ENCODE measurements around the gene RAB3IL1. TPM values are rescaled to one million over a fixed set of nuclear protein-coding genes. Genes with fewer than 3 reads are reported as not detected.
A peak's percentile ranks its signal among the peaks of the same experiment; 100 is the strongest.
"Not testable (repeated sequence)": the region's sequence is repeated elsewhere in the genome, so short reads cannot be mapped to it uniquely, and the experiment has no call there.

RAB3IL1 gene
- total RNA-seq, 1 experiment from 2014 or later: 3.0 TPM

DNA sequence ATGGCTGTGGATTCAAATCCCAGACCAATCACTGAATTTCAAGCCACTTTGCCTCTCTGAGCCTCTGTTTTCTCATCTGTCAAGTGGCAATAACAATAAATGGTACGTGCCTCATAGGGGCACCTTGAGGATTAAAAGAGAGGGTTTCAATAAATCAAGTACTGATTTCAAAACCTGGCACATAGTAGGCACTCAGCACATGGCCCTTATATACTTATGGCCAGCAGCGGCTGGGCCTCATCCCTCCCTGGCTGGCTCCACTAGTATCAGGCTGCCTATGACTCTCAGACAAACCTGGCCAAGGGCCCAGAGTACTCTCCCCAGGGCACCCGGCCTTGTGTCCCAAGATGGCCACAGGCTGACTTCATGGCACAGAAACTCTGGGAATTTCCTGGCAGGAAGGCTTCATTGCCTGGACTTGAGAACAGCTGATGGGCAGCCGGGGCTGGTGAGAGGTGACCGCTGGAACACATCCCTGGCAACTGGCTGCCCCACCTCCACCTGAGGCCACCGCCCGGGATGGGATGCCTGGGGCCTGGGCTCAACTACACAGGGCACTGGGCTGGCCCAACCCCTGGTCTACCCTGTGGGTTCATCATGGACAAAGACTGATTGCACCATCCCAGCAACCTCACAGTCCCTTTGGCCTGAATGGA is 29.4 kb downstream of the RAB3IL1 start:
- no peaks in the 10 kb centered on the region for H3K27me3 ChIP-seq (replicated peaks)
- peak; percentile 75 to 86 for DNase-seq (ENCODE audit: low read depth in 1 of 2, low spot score in 2 of 2)
- no peak overlapping the region for H3K4me3 ChIP-seq
- H3K4me1 ChIP-seq (replicated peaks): peaks cover 42% of the 10 kb centered on the region
- H3K36me3 ChIP-seq: peaks cover 75% of the 10 kb centered on the region
- H3K9me3 ChIP-seq (replicated peaks): peaks cover 6% of the 10 kb centered on the region
- peak overlapping the region; percentile 33 for H3K27ac ChIP-seq

DNA sequence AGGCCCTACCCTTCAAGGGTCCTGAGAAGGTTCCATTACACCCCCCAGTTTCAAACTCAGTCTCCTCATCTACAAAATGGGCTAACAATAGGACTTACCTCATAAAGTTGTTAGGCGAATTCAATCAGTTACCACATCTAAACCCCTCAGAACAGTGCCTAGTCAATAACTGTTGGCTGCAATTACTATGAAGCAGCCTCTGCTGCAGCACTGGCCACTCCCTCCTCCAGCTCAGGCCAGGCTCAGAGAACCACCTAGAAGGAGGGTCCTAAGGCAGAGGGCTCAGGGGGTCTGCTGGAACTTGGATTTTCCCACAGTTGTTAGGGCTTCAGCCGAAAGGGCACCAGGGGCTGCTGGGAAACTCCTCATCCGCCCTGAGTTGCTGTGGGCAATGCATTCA is 30.7 kb downstream of the RAB3IL1 start:
- no peak for DNase-seq (ENCODE audit: low read depth in 1 of 2, low spot score in 2 of 2)
- Histone ChIP-seq H3K4me3 (no peak overlapping the region), H3K36me3 (peaks cover 83% of the 10 kb centered on the region), H3K27ac (no peak overlapping the region), H3K27me3 (replicated peaks) (no peaks in the 10 kb centered on the region), H3K4me1 (replicated peaks) (peaks cover 49% of the 10 kb centered on the region), H3K9me3 (replicated peaks) (peaks cover 6% of the 10 kb centered on the region)

DNA sequence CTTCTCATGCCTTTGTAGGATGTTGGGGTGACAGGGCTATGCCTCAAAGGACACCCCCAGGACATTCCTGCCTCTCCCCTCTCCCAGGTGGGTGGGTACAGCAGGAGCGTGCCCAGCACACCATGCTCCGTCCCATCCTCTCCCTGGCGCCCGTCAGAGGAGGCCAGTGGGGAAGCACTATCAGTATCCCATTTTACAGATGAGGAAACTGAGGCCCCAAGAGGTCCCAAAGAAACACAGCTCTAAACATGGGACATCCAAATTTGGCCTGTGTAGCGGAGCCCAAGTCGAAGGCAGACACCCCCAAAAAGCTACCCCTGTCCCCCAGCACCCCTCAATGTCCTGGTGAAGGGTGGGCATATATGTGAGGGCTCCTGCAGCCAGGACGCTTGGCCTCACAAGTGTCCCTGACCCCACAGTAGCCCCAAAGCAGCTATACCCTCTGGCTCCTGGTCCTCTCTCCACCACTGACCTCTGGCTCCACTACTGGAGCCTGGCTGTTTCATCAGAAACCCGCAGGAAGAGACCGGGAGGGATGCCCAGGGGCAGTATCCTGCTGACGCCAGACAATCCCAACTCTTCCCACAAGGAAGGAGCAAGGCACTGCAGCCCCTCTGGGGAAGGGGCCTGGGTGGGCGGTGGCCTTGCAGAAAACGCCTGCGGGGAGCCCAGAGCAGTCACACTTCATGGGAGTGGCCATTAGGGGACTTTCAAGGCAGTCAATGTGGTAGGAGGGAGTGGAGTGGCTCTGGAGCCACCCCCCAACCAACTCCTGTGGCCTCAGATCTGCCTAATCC is 31.4 kb downstream of the RAB3IL1 start:
- Histone ChIP-seq H3K4me3 (no peak overlapping the region), H3K27me3 (replicated peaks) (no peaks in the 10 kb centered on the region), H3K27ac (no peak overlapping the region), H3K36me3 (peaks cover 82% of the 10 kb centered on the region), H3K9me3 (replicated peaks) (peaks cover 6% of the 10 kb centered on the region), H3K4me1 (replicated peaks) (peaks cover 53% of the 10 kb centered on the region)
- no peak for DNase-seq (ENCODE audit: low read depth in 1 of 2, low spot score in 2 of 2)

DNA sequence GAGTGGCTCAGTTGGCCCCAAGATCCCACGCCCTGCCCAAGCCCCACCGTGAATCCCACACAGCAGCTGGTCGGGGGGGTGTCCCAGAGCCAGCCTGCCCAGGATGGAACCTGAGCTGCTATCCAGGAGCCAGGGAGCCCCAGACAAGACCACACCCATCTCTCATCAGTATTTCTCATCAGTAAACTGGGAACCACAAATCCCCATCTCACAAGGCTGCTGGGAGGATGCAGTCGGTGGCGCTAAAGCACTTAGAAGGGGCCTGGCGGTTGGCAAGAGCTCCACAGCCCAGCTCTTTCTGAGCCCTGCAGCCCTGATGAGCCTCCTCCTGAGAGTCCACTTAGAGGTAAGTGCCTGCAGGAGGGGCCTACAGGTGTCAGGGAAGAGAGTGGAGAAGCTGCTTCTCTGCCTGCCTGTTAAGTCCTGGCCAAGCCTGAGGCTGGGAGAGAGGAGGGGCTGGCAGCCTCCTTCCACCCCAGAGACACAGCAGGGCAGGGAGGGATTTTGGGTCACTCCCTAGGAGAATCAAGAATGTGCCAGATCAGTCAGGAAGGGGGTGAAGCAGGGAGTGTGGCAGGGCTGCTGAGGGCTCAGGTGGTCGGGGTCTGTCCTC is 32.1 kb downstream of the RAB3IL1 start:
- H3K27ac ChIP-seq: no peak overlapping the region
- H3K4me3 ChIP-seq: no peak overlapping the region
- peaks cover 6% of the 10 kb centered on the region for H3K9me3 ChIP-seq (replicated peaks)
- DNase-seq (ENCODE audit: low read depth in 1 of 2, low spot score in 2 of 2): no peak
- H3K36me3 ChIP-seq: peaks cover 78% of the 10 kb centered on the region
- no peaks in the 10 kb centered on the region for H3K27me3 ChIP-seq (replicated peaks)
- peaks cover 49% of the 10 kb centered on the region for H3K4me1 ChIP-seq (replicated peaks)

DNA sequence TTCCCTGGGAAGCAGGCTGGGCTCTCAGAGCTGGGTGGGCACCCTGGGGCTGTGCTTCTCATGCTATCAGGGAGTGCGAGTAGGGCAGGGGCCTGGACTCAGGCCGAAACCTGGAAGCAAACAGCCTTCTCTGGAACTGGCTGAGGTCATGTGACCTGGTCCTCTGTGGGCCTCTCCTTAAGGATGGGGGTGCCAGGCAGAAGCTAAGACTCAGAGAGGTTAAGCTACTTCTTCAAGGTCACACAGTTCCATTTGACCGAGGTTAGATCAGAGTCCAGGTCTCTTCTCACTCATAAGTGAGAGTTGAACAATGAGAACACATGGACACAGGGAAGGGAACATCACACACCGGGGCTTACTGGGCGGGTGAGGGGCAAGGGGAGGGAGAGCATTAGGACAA is 33.4 kb downstream of the RAB3IL1 start:
- Histone ChIP-seq H3K9me3 (replicated peaks) (peaks cover 6% of the 10 kb centered on the region), H3K4me1 (replicated peaks) (peaks cover 38% of the 10 kb centered on the region), H3K27me3 (replicated peaks) (no peaks in the 10 kb centered on the region), H3K27ac (no peak overlapping the region), H3K36me3 (peaks cover 77% of the 10 kb centered on the region), H3K4me3 (no peak overlapping the region)
- DNase-seq (ENCODE audit: low read depth in 1 of 2, low spot score in 2 of 2): no peak

DNA sequence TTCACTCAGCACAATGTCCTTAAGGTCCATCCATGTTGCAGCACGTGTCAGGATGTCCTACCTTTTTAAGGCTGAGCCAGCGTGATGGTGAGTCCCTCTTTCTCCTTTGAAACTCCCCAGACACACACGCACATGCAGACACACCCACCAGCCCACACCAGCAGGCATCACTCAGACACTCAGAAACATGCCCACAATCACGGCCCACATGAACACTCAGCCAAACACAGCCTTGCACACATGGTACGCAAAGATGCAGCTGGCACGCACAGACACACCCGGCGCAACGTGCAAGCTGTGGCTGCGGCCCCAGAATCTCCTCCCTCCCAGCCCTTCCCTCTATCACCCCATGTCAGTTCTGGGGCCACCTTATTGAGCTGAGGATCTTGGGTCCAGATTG is 34.0 kb downstream of the RAB3IL1 start:
- no peak for DNase-seq (ENCODE audit: low read depth in 1 of 2, low spot score in 2 of 2)
- Histone ChIP-seq H3K36me3 (peaks cover 77% of the 10 kb centered on the region), H3K4me1 (replicated peaks) (peaks cover 32% of the 10 kb centered on the region), H3K27ac (no peak overlapping the region), H3K4me3 (no peak overlapping the region), H3K27me3 (replicated peaks) (no peaks in the 10 kb centered on the region), H3K9me3 (replicated peaks) (peaks cover 6% of the 10 kb centered on the region)

DNA sequence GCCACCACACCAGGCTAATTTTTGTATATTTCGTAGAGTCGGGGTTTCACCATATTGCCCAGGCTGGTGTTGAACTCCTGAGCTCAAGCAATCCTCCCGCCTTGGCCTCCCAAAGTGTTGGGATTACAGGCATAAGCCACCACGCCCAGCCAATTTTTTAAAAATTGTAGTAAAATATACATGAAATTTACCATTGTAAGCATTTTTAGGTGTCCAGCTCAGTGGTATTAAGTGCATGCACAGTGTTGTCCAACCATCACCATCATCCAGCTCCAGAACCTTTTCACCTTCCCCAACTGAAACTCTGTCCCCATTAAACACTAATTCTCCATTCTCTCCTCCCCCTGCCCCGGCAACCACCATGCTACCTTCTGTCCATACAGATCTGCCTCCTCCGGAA is 34.5 kb downstream of the RAB3IL1 start:
- Histone ChIP-seq H3K9me3 (replicated peaks) (peaks cover 6% of the 10 kb centered on the region), H3K27ac (no peak overlapping the region), H3K27me3 (replicated peaks) (no peaks in the 10 kb centered on the region), H3K4me1 (replicated peaks) (peaks cover 28% of the 10 kb centered on the region), H3K4me3 (no peak overlapping the region), H3K36me3 (peaks cover 79% of the 10 kb centered on the region)
- no peak for DNase-seq (ENCODE audit: low read depth in 1 of 2, low spot score in 2 of 2)

DNA sequence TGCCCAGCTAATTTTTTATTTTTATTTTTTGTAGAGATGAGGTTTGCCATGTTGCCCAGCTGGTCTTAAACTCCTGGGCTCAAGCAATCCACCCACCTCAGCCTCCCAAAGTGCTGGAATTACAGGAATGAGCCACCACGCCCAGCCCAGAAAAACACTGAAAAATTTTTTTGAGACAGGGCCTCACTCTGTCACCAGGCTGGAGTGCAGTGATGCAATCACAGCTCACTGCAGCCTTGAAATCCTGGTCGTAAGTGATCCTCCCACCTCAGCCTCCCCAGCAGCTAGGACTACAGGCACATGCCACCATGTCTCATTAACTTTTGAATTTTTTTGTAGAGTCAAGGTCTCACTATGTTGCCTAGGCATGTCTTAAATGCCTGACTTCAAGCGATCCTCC is 35.1 kb downstream of the RAB3IL1 start:
- Histone ChIP-seq H3K36me3 (peaks cover 80% of the 10 kb centered on the region), H3K27ac (peak overlapping the region; percentile 40; the same call in 1 of the 2 replicates), H3K4me1 (replicated peaks) (peaks cover 22% of the 10 kb centered on the region)
- H3K4me3 ChIP-seq; H3K27me3 ChIP-seq (replicated peaks); H3K9me3 ChIP-seq (replicated peaks): not testable (repeated sequence)
- peak in 1 of 2 experiments; percentile 35 for DNase-seq (ENCODE audit: low read depth in 1 of 2, low spot score in 2 of 2)

DNA sequence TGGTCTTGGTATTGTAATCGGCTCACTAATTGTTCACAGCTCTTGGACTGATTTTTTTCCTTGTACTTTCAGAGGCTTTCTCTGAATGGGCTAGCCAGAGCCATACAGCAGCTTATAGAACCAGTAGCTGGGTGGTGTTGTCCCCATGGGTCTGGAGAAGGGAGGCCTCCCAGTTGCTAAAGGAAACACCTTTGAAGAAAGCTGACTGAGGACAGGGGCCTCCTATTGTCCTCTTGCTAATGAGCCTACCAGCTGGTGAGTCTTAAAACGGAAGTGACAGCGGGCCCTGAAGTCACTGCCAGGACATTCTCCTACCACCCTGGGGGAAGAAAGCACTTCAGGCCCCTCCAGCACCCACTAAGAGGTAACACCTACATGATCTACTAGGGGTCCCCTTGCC is 36.0 kb downstream of the RAB3IL1 start:
- peaks cover 21% of the 10 kb centered on the region for H3K4me1 ChIP-seq (replicated peaks)
- H3K9me3 ChIP-seq (replicated peaks): no peaks in the 10 kb centered on the region
- peak in 1 of 2 experiments; percentile 49 for DNase-seq (ENCODE audit: low read depth in 1 of 2, low spot score in 2 of 2)
- peak overlapping the region; percentile 40 for H3K27ac ChIP-seq
- peaks cover 78% of the 10 kb centered on the region for H3K36me3 ChIP-seq
- no peaks in the 10 kb centered on the region for H3K27me3 ChIP-seq (replicated peaks)
- no peak overlapping the region for H3K4me3 ChIP-seq

DNA sequence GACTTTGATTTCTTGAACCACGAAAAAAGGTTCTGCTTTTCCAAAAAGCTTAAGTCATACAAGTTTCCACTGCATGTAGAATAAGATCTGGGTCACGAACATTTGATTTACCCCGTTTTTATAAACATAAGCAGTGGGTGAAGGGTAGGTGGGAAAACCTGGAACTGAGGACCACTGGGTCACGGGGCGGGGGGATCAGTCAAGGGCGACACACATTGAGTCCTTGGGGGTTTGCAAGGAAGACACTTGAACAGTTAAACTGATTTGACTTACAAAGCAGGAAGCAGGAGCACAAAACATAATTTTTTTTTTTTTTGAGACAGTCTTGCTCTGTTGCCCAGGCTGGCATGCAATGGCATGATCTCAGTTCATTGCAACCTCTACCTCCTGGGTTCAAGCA is 36.9 kb downstream of the RAB3IL1 start:
- no peak overlapping the region for H3K27ac ChIP-seq
- peaks cover 76% of the 10 kb centered on the region for H3K36me3 ChIP-seq
- H3K4me1 ChIP-seq (replicated peaks): peaks cover 21% of the 10 kb centered on the region
- H3K27me3 ChIP-seq (replicated peaks): no peaks in the 10 kb centered on the region
- H3K9me3 ChIP-seq (replicated peaks): no peaks in the 10 kb centered on the region
- no peak for DNase-seq (ENCODE audit: low read depth in 1 of 2, low spot score in 2 of 2)
- no peak overlapping the region for H3K4me3 ChIP-seq

DNA sequence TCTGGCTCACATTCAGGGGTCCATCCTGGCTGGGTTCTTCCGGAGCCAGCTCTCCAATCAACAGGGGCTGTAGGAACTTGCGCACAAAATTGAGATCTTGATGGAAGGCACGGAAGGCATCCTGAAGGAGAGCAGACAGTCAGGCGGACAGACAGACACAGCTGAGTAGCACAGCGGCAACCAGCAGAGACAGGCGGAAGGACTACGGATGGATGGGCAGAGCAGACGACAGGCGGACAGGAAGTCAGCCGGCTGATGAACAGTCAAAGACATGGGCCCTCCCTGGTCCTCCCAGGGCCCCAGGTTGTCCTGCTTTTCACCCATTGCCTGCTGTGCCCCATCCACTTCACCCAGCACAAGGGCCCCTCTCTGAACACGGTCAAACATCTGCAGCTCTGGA is 37.3 kb downstream of the RAB3IL1 start:
- Histone ChIP-seq H3K27ac (no peak overlapping the region), H3K27me3 (replicated peaks) (no peaks in the 10 kb centered on the region), H3K4me1 (replicated peaks) (peaks cover 21% of the 10 kb centered on the region), H3K36me3 (peaks cover 75% of the 10 kb centered on the region), H3K4me3 (no peak overlapping the region), H3K9me3 (replicated peaks) (no peaks in the 10 kb centered on the region)
- no peak for DNase-seq (ENCODE audit: low read depth in 1 of 2, low spot score in 2 of 2)

DNA sequence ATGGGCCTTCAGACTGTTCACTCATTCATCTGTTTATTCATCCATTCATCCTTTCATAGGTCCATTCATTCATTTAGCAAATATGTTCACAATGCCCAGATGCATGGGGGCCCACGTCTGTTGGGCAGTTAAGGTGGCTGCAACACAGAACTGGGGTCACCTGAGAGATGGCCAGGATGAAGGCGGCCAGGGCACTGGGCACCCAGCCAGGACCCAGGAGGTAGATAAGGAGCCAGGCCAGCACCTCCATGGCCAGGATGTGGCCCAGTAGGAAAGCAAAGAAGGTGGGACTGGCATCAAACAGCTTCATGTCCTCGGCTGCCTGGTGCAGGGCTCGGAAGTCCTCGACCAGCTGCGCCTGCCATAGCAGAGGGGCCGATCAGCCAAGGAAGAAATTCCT is 38.2 kb downstream of the RAB3IL1 start:
- H3K4me3 ChIP-seq: no peak overlapping the region

DNA sequence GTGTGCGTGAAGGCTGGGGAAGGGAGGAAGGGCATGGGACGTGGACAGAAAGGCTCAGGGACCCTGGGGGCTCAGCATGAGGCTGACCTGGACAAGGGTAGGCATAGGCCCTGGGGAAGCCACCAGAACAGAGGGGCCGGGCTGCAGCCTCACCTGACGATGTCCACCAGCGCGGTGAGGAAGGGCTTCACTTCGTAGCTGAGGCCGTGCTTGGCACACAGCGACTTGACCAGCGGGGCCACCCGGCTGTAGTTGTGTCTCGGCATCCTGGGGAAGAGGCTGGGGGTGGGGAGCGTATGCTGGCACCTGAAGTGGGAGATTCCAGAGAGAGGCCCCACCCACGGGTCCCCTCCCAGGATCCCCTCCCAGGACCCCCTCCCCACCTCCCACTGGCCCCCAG is 41.7 kb downstream of the RAB3IL1 start:
- Histone ChIP-seq H3K36me3 (peaks cover 61% of the 10 kb centered on the region), H3K4me3 (no peak overlapping the region), H3K27ac (no peak overlapping the region), H3K27me3 (replicated peaks) (no peaks in the 10 kb centered on the region), H3K4me1 (replicated peaks) (peaks cover 10% of the 10 kb centered on the region), H3K9me3 (replicated peaks) (no peaks in the 10 kb centered on the region)
- DNase-seq (ENCODE audit: low read depth in 1 of 2, low spot score in 2 of 2): no peak

More for the DNA sequence above, 38.2 kb downstream of the RAB3IL1 start:
- H3K36me3 ChIP-seq: peaks cover 72% of the 10 kb centered on the region
- H3K27me3 ChIP-seq (replicated peaks): no peaks in the 10 kb centered on the region
- H3K4me1 ChIP-seq (replicated peaks): peaks cover 21% of the 10 kb centered on the region
- H3K9me3 ChIP-seq (replicated peaks): no peaks in the 10 kb centered on the region
- no peak overlapping the region for H3K27ac ChIP-seq
- DNase-seq (ENCODE audit: low read depth in 1 of 2, low spot score in 2 of 2): no peak

DNA sequence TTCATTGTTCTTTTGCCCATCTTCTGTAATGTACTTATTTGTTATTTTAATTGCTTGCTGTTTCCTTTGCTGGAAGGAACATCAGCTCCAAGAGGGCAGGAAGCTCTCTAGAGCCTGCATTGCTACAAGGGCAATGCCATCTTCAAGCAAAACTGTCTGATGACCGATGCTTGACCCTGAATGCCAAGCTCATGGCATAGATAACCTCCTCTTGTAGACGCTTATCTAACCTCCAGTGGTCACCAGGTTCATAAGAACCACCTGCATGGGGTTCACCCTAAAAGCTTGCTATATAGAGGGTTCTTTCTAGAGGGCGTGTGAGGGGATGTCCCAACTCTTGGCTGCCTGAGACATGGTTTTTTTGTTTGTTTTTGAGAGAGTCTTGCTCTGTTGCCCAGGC is 42.5 kb downstream of the RAB3IL1 start:
- DNase-seq (ENCODE audit: low read depth in 1 of 2, low spot score in 2 of 2): no peak
- H3K4me1 ChIP-seq (replicated peaks): peaks cover 6% of the 10 kb centered on the region
- H3K27ac ChIP-seq: no peak overlapping the region
- peaks cover 58% of the 10 kb centered on the region for H3K36me3 ChIP-seq
- no peak overlapping the region for H3K4me3 ChIP-seq
- no peaks in the 10 kb centered on the region for H3K9me3 ChIP-seq (replicated peaks)
- no peaks in the 10 kb centered on the region for H3K27me3 ChIP-seq (replicated peaks)

Data from SJSA1 (cell line).